Measurements from ENCODE around the gene CA6.

CA6 gene

DNA sequence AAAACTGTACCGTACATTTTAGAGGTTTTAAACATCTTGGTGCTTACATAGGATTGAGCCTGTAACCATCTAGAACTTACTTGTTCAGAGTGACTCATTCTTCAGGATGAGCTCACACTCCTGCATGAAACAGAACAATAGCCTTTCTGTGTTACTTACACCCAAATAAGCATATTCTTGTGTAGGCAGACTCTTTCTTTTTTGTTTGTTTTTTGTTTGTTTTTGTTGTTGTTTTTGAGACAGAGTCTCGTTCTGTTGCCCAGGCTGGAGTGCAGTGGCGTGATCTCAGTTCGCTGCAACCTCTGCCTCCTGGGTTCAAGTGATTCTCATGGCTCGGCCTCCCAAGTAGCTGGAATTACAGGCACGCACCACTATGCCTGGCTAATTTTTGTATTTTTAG lies 3.8 kb upstream of the CA6 start:
- Histone ChIP-seq H3K4me3 (ENCODE audit: insufficient read depth, low read length, poor library complexity, severe bottlenecking) (no peak overlapping the region), H3K9ac (ENCODE audit: low read length) (no peak overlapping the region), H3K27ac (ENCODE audit: low read depth, low read length) (no peak overlapping the region), H3K79me2 (ENCODE audit: insufficient read depth, low read length) (no peaks in the 10 kb centered on the region), H3K36me3 (ENCODE audit: low read length) (no peaks in the 10 kb centered on the region), H3K9me2 (replicated peaks; ENCODE audit: insufficient read depth, low read length) (no peaks in the 10 kb centered on the region), H3K9me3 (ENCODE audit: insufficient read depth, low read length) (no peaks in the 10 kb centered on the region), H3K4me2 (ENCODE audit: low read depth, low read length, poor library complexity, severe bottlenecking) (no peak overlapping the region), H4K20me1 (ENCODE audit: low read depth, low read length) (no peaks in the 10 kb centered on the region), H3F3A (ENCODE audit: insufficient read depth) (no peaks in the 10 kb centered on the region), H3K27me3 (ENCODE audit: low read length) (no peaks in the 10 kb centered on the region), H2AFZ (ENCODE audit: low read depth, low read length, severe bottlenecking) (no peak overlapping the region)
- no peak for TF ChIP-seq EZH2phosphoT487 (conservative IDR thresholded peaks at IDR 0.05; ENCODE audit: low read length)
- TF ChIP-seq, protein P1, sequence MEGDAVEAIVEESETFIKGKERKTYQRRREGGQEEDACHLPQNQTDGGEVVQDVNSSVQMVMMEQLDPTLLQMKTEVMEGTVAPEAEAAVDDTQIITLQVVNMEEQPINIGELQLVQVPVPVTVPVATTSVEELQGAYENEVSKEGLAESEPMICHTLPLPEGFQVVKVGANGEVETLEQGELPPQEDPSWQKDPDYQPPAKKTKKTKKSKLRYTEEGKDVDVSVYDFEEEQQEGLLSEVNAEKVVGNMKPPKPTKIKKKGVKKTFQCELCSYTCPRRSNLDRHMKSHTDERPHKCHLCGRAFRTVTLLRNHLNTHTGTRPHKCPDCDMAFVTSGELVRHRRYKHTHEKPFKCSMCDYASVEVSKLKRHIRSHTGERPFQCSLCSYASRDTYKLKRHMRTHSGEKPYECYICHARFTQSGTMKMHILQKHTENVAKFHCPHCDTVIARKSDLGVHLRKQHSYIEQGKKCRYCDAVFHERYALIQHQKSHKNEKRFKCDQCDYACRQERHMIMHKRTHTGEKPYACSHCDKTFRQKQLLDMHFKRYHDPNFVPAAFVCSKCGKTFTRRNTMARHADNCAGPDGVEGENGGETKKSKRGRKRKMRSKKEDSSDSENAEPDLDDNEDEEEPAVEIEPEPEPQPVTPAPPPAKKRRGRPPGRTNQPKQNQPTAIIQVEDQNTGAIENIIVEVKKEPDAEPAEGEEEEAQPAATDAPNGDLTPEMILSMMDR (IDR thresholded peaks at IDR 0.05; ENCODE audit: insufficient read depth, low read length, poor library complexity, severe bottlenecking) = no peak

DNA sequence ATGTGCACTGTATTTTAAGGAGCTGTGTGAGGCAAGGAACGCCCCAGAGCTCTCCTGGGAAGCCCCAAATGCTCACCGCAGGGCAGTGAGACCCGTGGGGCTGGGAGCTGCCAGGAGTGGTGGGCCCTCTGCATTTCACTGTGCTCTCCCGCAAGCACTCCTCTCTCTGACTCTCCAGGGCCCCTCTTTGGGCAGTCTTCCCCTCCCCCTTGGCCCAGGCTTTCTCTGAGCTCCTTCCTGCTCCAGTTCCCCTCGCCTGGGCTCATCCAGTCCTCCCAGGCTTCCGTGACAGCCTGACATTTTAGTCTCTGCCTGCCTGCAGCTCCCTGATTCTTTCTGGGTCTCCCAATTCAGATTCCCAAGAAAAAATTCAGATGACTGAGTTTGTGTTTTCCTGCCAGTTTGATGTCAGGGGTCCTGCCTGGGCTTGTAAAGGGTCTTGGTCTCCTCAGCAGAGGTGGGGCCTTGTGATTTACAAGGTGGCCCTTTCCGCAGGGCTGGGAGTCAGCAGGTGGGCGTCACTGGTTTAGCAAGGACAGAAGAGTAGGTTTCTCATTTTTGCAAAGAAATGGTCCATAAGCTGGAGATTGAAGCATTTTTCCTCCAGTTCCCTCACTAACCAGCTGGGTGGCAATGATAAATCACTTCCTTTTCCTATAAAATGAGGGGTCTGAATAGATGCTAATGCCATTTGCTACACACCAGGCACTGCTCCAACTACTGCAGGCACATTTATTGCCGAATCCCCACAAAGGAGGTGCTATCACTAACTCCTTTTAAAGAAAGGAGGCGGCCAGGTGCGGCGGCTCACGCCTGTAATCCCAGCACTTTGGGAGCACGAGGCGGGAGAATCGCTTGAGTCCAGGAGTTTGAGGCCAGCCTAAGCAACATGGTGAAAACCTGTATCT lies 1.9 kb upstream of the CA6 start:
- Histone ChIP-seq H3K9ac (ENCODE audit: low read length) (no peak overlapping the region), H4K20me1 (ENCODE audit: low read depth, low read length) (no peaks in the 10 kb centered on the region), H3K9me3 (ENCODE audit: insufficient read depth, low read length) (no peaks in the 10 kb centered on the region), H3K27me3 (ENCODE audit: low read length) (no peaks in the 10 kb centered on the region), H3K4me3 (ENCODE audit: insufficient read depth, low read length, poor library complexity, severe bottlenecking) (no peak overlapping the region), H3K27ac (ENCODE audit: low read depth, low read length) (no peak overlapping the region), H3F3A (ENCODE audit: insufficient read depth) (no peaks in the 10 kb centered on the region), H2AFZ (ENCODE audit: low read depth, low read length, severe bottlenecking) (no peak overlapping the region), H3K79me2 (ENCODE audit: insufficient read depth, low read length) (no peaks in the 10 kb centered on the region), H3K36me3 (ENCODE audit: low read length) (no peaks in the 10 kb centered on the region), H3K9me2 (replicated peaks; ENCODE audit: insufficient read depth, low read length) (no peaks in the 10 kb centered on the region), H3K4me2 (ENCODE audit: low read depth, low read length, poor library complexity, severe bottlenecking) (no peak overlapping the region)
- TF ChIP-seq, protein P1 (IDR thresholded peaks at IDR 0.05; ENCODE audit: insufficient read depth, low read length, poor library complexity, severe bottlenecking) = no peak
- no peak for TF ChIP-seq EZH2phosphoT487 (conservative IDR thresholded peaks at IDR 0.05; ENCODE audit: low read length)

DNA sequence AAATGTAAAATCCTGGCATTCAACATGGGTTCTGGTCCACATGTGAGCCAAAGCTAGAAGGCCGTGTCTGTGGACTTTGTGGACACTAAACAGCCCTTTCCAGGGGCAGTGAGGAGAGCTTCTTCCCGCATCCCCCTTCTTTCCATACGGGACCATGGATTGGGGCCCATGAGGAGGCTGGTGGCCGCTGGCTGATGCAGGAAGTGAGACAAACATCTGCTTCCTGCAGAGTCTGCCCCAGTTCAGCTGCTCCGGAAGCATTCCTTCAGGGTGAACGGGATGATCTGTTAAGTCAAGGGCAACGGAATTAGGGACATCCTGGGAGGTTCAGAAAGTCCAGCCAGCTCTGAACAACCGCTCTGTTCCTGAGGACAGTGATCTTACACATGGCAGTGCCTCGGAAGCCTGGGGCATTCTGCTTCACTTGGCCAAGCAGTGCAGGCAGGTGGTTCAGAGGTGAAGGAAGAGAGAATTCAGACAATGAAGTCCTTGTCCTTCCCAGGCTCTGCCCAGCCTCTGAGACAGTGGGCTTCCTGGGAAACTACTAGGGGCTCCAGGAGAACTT lies 1.5 kb downstream of the CA6 start:
- TF ChIP-seq EZH2phosphoT487 (conservative IDR thresholded peaks at IDR 0.05; ENCODE audit: low read length) = no peak
- TF ChIP-seq, protein P1 (IDR thresholded peaks at IDR 0.05; ENCODE audit: insufficient read depth, low read length, poor library complexity, severe bottlenecking) = no peak
- no peaks in the 10 kb centered on the region for H3K79me2 ChIP-seq (ENCODE audit: insufficient read depth, low read length)
- H3K36me3 ChIP-seq (ENCODE audit: low read length) = no peaks in the 10 kb centered on the region
- no peak overlapping the region for H3K27ac ChIP-seq (ENCODE audit: low read depth, low read length)
- H2AFZ ChIP-seq (ENCODE audit: low read depth, low read length, severe bottlenecking) = no peak overlapping the region
- H3K4me3 ChIP-seq (ENCODE audit: insufficient read depth, low read length, poor library complexity, severe bottlenecking) = no peak overlapping the region
- H3F3A ChIP-seq (ENCODE audit: insufficient read depth) = no peaks in the 10 kb centered on the region
- H3K4me2 ChIP-seq (ENCODE audit: low read depth, low read length, poor library complexity, severe bottlenecking) = no peak overlapping the region
- no peaks in the 10 kb centered on the region for H3K27me3 ChIP-seq (ENCODE audit: low read length)
- H3K9me2 ChIP-seq (replicated peaks; ENCODE audit: insufficient read depth, low read length) = no peaks in the 10 kb centered on the region
- H3K9ac ChIP-seq (ENCODE audit: low read length) = no peak overlapping the region
- H4K20me1 ChIP-seq (ENCODE audit: low read depth, low read length) = no peaks in the 10 kb centered on the region
- H3K9me3 ChIP-seq (ENCODE audit: insufficient read depth, low read length) = no peaks in the 10 kb centered on the region
